ENCODE data around the gene DYRK1A.
"Not testable (repeated sequence)": the region's sequence is repeated elsewhere in the genome, so short reads cannot be mapped to it uniquely, and the experiment has no call there.

DYRK1A gene

GRCh38 chr21:37484535-37485474 is 118.2 kb downstream of the DYRK1A start:
- no peak for DNase-seq

- peak in 2 of 4 experiments; percentile 11 to 16 for DNase-seq
These were observed 123.0 kb downstream of the DYRK1A start for GRCh38 chr21:37489553-37489952.

GRCh38 chr21:37490084-37490483 is 123.5 kb downstream of the DYRK1A start:
- no peak for DNase-seq

- no peak for DNase-seq
These were observed 130.4 kb downstream of the DYRK1A start for GRCh38 chr21:37496972-37497371.

GRCh38 chr21:37498664-37499063 is 132.1 kb downstream of the DYRK1A start:
- DNase-seq: no peak

GRCh38 chr21:37502947-37503346 is 136.4 kb downstream of the DYRK1A start:
- no peak for DNase-seq

GRCh38 chr21:37503848-37504467 is 137.4 kb downstream of the DYRK1A start:
- peak in 1 of 4 experiments; percentile 14 for DNase-seq

GRCh38 chr21:37505963-37506362 is 139.4 kb downstream of the DYRK1A start:
- DNase-seq: no peak

GRCh38 chr21:37507716-37508115 is 141.1 kb downstream of the DYRK1A start:
- peak in 1 of 4 experiments; percentile 26 for DNase-seq

GRCh38 chr21:37508341-37508740 is 141.8 kb downstream of the DYRK1A start:
- DNase-seq: no peak

- DNase-seq: no peak
These were observed 143.3 kb downstream of the DYRK1A start for GRCh38 chr21:37509802-37510393.

GRCh38 chr21:37511848-37512247 is 145.3 kb downstream of the DYRK1A start:
- no peak for DNase-seq

GRCh38 chr21:37513383-37513782 is 146.8 kb downstream of the DYRK1A start:
- peak in 2 of 4 experiments; percentile 34 to 35 for DNase-seq

- no peak for DNase-seq
These were observed 147.6 kb downstream of the DYRK1A start for GRCh38 chr21:37514038-37514667.

GRCh38 chr21:37516998-37517397 is 150.4 kb downstream of the DYRK1A start:
- DNase-seq: no peak

- no peak for DNase-seq
These were observed 154.2 kb downstream of the DYRK1A start for GRCh38 chr21:37520801-37521200.

GRCh38 chr21:37521658-37522057 is 155.1 kb downstream of the DYRK1A start:
- DNase-seq: no peak

GRCh38 chr21:37522641-37523295 is 156.2 kb downstream of the DYRK1A start:
- DNase-seq: peak in 2 of 4 experiments; percentile 36 to 37

GRCh38 chr21:37524944-37525343 is 158.4 kb downstream of the DYRK1A start:
- DNase-seq: not testable (repeated sequence)

GRCh38 chr21:37525810-37526209 is 159.2 kb downstream of the DYRK1A start:
- no peak for DNase-seq

GRCh38 chr21:37527103-37527502 is 160.5 kb downstream of the DYRK1A start:
- DNase-seq: no peak

GRCh38 chr21:37527716-37528115 is 161.1 kb downstream of the DYRK1A start:
- DNase-seq: no peak
